H1 (cell line): ENCODE data around the gene PRKD1. TPM values are rescaled to one million over a fixed set of nuclear protein-coding genes. Genes with fewer than 3 reads are reported as not detected.

ENCODE experiments used
- CTCF ChIA-PET: fragments of 300-600 bp; sonication (Branson Sonifier 250); formaldehyde crosslinking; loops from one replicate; lab custom pipeline; 2021; ENCODE audit not compliant: partially characterized antibody; lab: Charles Lee
- POLR2A ChIA-PET: fragments of 300-600 bp; sonication (Branson Sonifier 250); formaldehyde crosslinking; loops from one replicate; lab custom pipeline; 2021; ENCODE audit warnings: inconsistent platforms; ENCODE audit not compliant: partially characterized antibody; lab: Charles Lee
- DNase-seq, 2 experiments: peaks; one replicate each; pipeline versions ENCODE4 v3.0.0 to v3.0.0-alpha.2; 2010 to 2022; ENCODE audit warnings: low spot score in 2 of 2, low read depth in 1 of 2, mixed read lengths in 1 of 2
- FAIRE-seq: peaks from 2 replicates; lab custom pipeline; 2011; peaks lifted over from hg19 to GRCh38; lab: Jason Lieb, UNC
- H2AFZ ChIP-seq: 2 replicates; pipeline ENCODE4 v1.8.1; 2012; ENCODE audit warnings: low read length, inconsistent platforms
- H2AK5ac ChIP-seq: 2 replicates; pipeline ENCODE4 v1.6.1; 2013; ENCODE audit warnings: low read depth, low read length
- H2BK120ac ChIP-seq: replicated peaks from 2 replicates; pipeline ENCODE3; 2013; ENCODE audit warnings: low read depth, low read length, inconsistent platforms
- H2BK12ac ChIP-seq: 2 replicates; pipeline ENCODE4 v1.6.1; 2013; ENCODE audit warnings: low read depth, low read length
- H2BK15ac ChIP-seq: 2 replicates; pipeline ENCODE4 v1.6.1; 2013; ENCODE audit warnings: low read length
- H2BK20ac ChIP-seq: 2 replicates; pipeline ENCODE4 v1.6.1; 2013; ENCODE audit warnings: low read length
- H2BK5ac ChIP-seq: 2 replicates; pipeline ENCODE4 v1.6.1; 2013; ENCODE audit warnings: low read depth, low read length
- H3K14ac ChIP-seq: 2 replicates; pipeline ENCODE4 v1.6.1; 2013; ENCODE audit warnings: inconsistent platforms; ENCODE audit not compliant: insufficient read length
- H3K18ac ChIP-seq: 2 replicates; pipeline ENCODE4 v1.6.1; 2013; ENCODE audit warnings: low read length; ENCODE audit errors: extremely low read depth
- H3K23ac ChIP-seq: 2 replicates; pipeline ENCODE4 v1.6.1; 2013; ENCODE audit warnings: inconsistent platforms; ENCODE audit not compliant: insufficient read length
- H3K23me2 ChIP-seq: 2 replicates; pipeline ENCODE4 v1.6.1; 2013; ENCODE audit warnings: low read depth, low read length
- H3K27ac ChIP-seq: 2 replicates; pipeline ENCODE4 v1.6.1; 2011; ENCODE audit warnings: low read depth, low read length, inconsistent platforms
- H3K27me3 ChIP-seq, 4 experiments: replicated peaks in 1 of 4; 1 replicate in 1 of 4; 2 replicates in 3 of 4; pipeline versions ENCODE4 v1.6.1 to v1.8.1; 2011 to 2013; ENCODE audit warnings: low read length in 3 of 4, mild to moderate bottlenecking in 3 of 4, inconsistent platforms in 2 of 4, mixed read lengths in 2 of 4, moderate library complexity in 1 of 4; ENCODE audit not compliant: control insufficient read depth in 3 of 4, insufficient read depth in 3 of 4; ENCODE audit errors: extremely low read depth in 1 of 4
- H3K36me3 ChIP-seq, 4 experiments: 2 replicates each; pipeline versions ENCODE4 v1.6.1 to v1.8.1; 2011 to 2013; ENCODE audit warnings: mild to moderate bottlenecking in 4 of 4, low read length in 3 of 4, moderate library complexity in 2 of 4, control low read depth in 1 of 4, inconsistent platforms in 1 of 4; ENCODE audit not compliant: insufficient read depth in 4 of 4, control insufficient read depth in 2 of 4
- H3K4ac ChIP-seq: replicated peaks from 2 replicates; pipeline ENCODE3; 2013; ENCODE audit warnings: low read length, low read depth, mixed read lengths, inconsistent platforms; ENCODE audit not compliant: insufficient read length
- H3K4me1 ChIP-seq, 4 experiments: replicated peaks in 1 of 4; 1 replicate in 1 of 4; 2 replicates in 3 of 4; pipeline versions ENCODE4 v1.6.1 to v1.8.1; 2011 to 2013; ENCODE audit warnings: low read length in 3 of 4, inconsistent platforms in 2 of 4, mixed read lengths in 1 of 4; ENCODE audit not compliant: insufficient read depth in 4 of 4, control insufficient read depth in 3 of 4
- H3K4me2 ChIP-seq, 2 experiments: 2 replicates each; pipeline versions ENCODE4 v1.6.1 to v1.8.1; 2011 to 2013; ENCODE audit warnings: low read depth in 2 of 2, low read length in 2 of 2, control low read depth in 1 of 2, inconsistent platforms in 1 of 2, mild to moderate bottlenecking in 1 of 2; ENCODE audit not compliant: insufficient read depth in 1 of 2
- H3K4me3 ChIP-seq, 4 experiments: fragments of 200-600, 300-600 bp in 1 of 4; sonication (generic), shearing (Covaris generic), sonication (Bioruptor Twin) in 1 of 4; 2 replicates each; pipeline versions ENCODE4 v1.5.1 to v1.8.1; 2011 to 2016; ENCODE audit warnings: low read length in 4 of 4, low read depth in 3 of 4, control low read depth in 2 of 4, inconsistent platforms in 2 of 4, mild to moderate bottlenecking in 2 of 4, mixed read lengths in 1 of 4, moderate library complexity in 1 of 4; ENCODE audit not compliant: insufficient read depth in 2 of 4; ENCODE audit errors: extremely low read depth in 1 of 4
- H3K56ac ChIP-seq: replicated peaks from 2 replicates; pipeline ENCODE3; 2013; ENCODE audit warnings: low read depth, mild to moderate bottlenecking, mixed read lengths, low read length, inconsistent platforms; ENCODE audit not compliant: insufficient read length
- H3K79me1 ChIP-seq: 2 replicates; pipeline ENCODE4 v1.6.1; 2013; ENCODE audit warnings: low read depth, low read length, control low read depth
- H3K79me2 ChIP-seq, 2 experiments: 2 replicates each; pipeline versions ENCODE4 v1.6.1 to v1.8.1; 2012 to 2013; ENCODE audit warnings: low read length in 2 of 2, mild to moderate bottlenecking in 2 of 2, inconsistent platforms in 1 of 2; ENCODE audit not compliant: insufficient read depth in 2 of 2, control insufficient read depth in 1 of 2
- H3K9ac ChIP-seq, 4 experiments: replicated peaks in 1 of 4; 1 replicate in 1 of 4; 2 replicates in 3 of 4; pipeline versions ENCODE4 v1.6.1 to v1.8.1; 2011 to 2013; ENCODE audit warnings: low read depth in 3 of 4, low read length in 3 of 4, control low read depth in 2 of 4, mild to moderate bottlenecking in 2 of 4, moderate library complexity in 2 of 4, inconsistent platforms in 1 of 4; ENCODE audit errors: extremely low read depth in 1 of 4
- H3K9me3 ChIP-seq, 2 experiments: 2 replicates each; pipeline versions ENCODE4 v1.6.1 to v1.8.1; 2012 to 2013; ENCODE audit warnings: mild to moderate bottlenecking in 2 of 2, moderate library complexity in 2 of 2, control low read depth in 1 of 2, inconsistent platforms in 1 of 2, low read depth in 1 of 2, low read length in 1 of 2, mixed read lengths in 1 of 2; ENCODE audit not compliant: insufficient read depth in 2 of 2
- H4K20me1 ChIP-seq, 2 experiments: replicated peaks in 1 of 2; 2 replicates each; pipeline versions ENCODE3 to v1.8.1; 2011 to 2013; ENCODE audit warnings: inconsistent platforms in 2 of 2, low read length in 2 of 2, mild to moderate bottlenecking in 1 of 2; ENCODE audit not compliant: insufficient read depth in 2 of 2, control insufficient read depth in 1 of 2
- H4K5ac ChIP-seq: 2 replicates; pipeline ENCODE4 v1.6.1; 2013; ENCODE audit warnings: low read length, low read depth, mixed read lengths, inconsistent platforms; ENCODE audit not compliant: insufficient read length
- H4K8ac ChIP-seq: 2 replicates; pipeline ENCODE4 v1.8.0; 2013; ENCODE audit warnings: mild to moderate bottlenecking, moderate library complexity, low read length, inconsistent platforms; ENCODE audit not compliant: insufficient read depth; ENCODE audit errors: extremely low read depth
- H4K91ac ChIP-seq: replicated peaks from 2 replicates; pipeline ENCODE3; 2013; ENCODE audit warnings: low read length, mixed read lengths, inconsistent platforms; ENCODE audit not compliant: insufficient read length
- CTCF ChIP-seq, 3 experiments: IDR thresholded peaks; 1 replicate in 2 of 3; 2 replicates in 1 of 3; pipeline versions ENCODE4 v1.5.1 to v1.6.1; 2011; ENCODE audit warnings: low read length in 3 of 3, mild to moderate bottlenecking in 3 of 3, inconsistent platforms in 2 of 3, low read depth in 1 of 3, moderate library complexity in 1 of 3; ENCODE audit not compliant: insufficient read depth in 1 of 3; ENCODE audit errors: control extremely low read depth in 1 of 3
- KDM1A ChIP-seq: fragments of 200-600, 300-600 bp; sonication (generic); IDR thresholded peaks from 2 replicates; pipeline ENCODE4 v1.7.1; 2016; ENCODE audit warnings: mild to moderate bottlenecking, low read length, borderline replicate concordance
- POLR2AphosphoS5 ChIP-seq: IDR thresholded peaks from 2 replicates; pipeline ENCODE4 v1.6.1; 2011; ENCODE audit warnings: low read depth, low read length
- TCF12 ChIP-seq: IDR thresholded peaks from 2 replicates; pipeline ENCODE4 v1.6.1; 2011; ENCODE audit warnings: low read depth, mild to moderate bottlenecking, low read length
- USF2 ChIP-seq: IDR thresholded peaks from 2 replicates; pipeline ENCODE4 v1.6.1; 2011; ENCODE audit warnings: low read length, improper control_type of control experiment
- WGBS, 2 experiments: shearing (Covaris generic) in 1 of 2; methylation state at CpG; one replicate each; pipeline versions ENCODE4 v1.1.6 to v1.1.7; 2013 to 2015; ENCODE audit warnings: low lambda C conversion rate in 2 of 2, mixed read lengths in 2 of 2, inconsistent platforms in 1 of 2, low coverage in 1 of 2, missing lambda C conversion rate in 1 of 2; ENCODE audit not compliant: insufficient replicate concordance in 2 of 2, insufficient coverage in 1 of 2, insufficient read length in 1 of 2; ENCODE audit errors: extremely low coverage in 1 of 2, missing lambda C conversion rate in 1 of 2; 5-methylcytosine and 5-hydroxymethylcytosine counted together
- polyA plus RNA-seq, 7 experiments: library from polyadenylated mRNA; depleted of rRNA in 3 of 7; stranded (reverse) in 5 of 7; unstranded in 2 of 7; fragments of >200 nt in 5 of 7; fragments of 200-250 nt in 2 of 7; gene quantifications; 1 replicate in 5 of 7; 2 replicates in 1 of 7; 4 replicates in 1 of 7; pipeline versions ENCODE4 v1.2.1 to v1.2.3, GENCODE V29; 2011 to 2013; ENCODE audit warnings: missing spikeins in 2 of 7, mixed read lengths in 2 of 7
- total RNA-seq: library from RNA; stranded (reverse); fragmentation: NEBNext Ultra II Directional; extraction: Animal tissue kit (Norgen Biotek cat#: 25700); gene quantifications from 2 replicates; pipeline ENCODE4 v1.2.1, GENCODE V29; 2021

Gene PRKD1
- total and polyA plus RNA-seq, 2 of the 8 experiments (the other 6 are each of a cell fraction or from before 2014, with no cell fraction given): 3.6 to 6.8 TPM

GRCh38 chr14:29838752-29839151 is 88.9 kb downstream of the PRKD1 start:
- 92% methylated on average over 2 of the region's 2 CpGs; no CpG with 5 or more reads in 1 of the 2 experiments for WGBS, 2 experiments
- Histone ChIP-seq H3K23ac (no peak overlapping the region), H3K4me2 (no peak overlapping the region), H4K8ac (no peak overlapping the region), H3K9ac (no peak overlapping the region), H2BK15ac (no peak overlapping the region), H3K4me3 (no peak overlapping the region), H3K56ac (no peak overlapping the region), H2BK12ac (no peak overlapping the region), H4K20me1 (no peaks in the 10 kb centered on the region), H3K79me2 (no peaks in the 10 kb centered on the region), H3K23me2 (no peaks in the 10 kb centered on the region), H3K4me1 (no peaks in the 10 kb centered on the region), H2BK20ac (no peak overlapping the region), H2BK120ac (no peak overlapping the region), H3K18ac (no peak overlapping the region), H2BK5ac (no peak overlapping the region), H3K14ac (no peak overlapping the region), H2AFZ (no peak overlapping the region), H3K27ac (no peak overlapping the region), H2AK5ac (no peak overlapping the region), H3K9me3 (peaks cover 27 to 28% of the 10 kb centered on the region in 2 experiments), H3K36me3 (no peaks in the 10 kb centered on the region; a peak in 3 of 8 replicates), H3K79me1 (no peaks in the 10 kb centered on the region), H4K5ac (no peak overlapping the region), H3K27me3 (no peaks in the 10 kb centered on the region), H3K4ac (no peak overlapping the region), H4K91ac (no peak overlapping the region)
- no peak for DNase-seq
- CTCF ChIA-PET: no interaction called here
- no peak for TF ChIP-seq KDM1A
- TF ChIP-seq POLR2AphosphoS5: no peak
- TF ChIP-seq CTCF (IDR thresholded peaks at IDR 0.05; ENCODE audit: control extremely low read depth in 1 of 3, insufficient read depth in 1 of 3, low read depth in 1 of 3, low read length in 3 of 3): no peak
- no peak for TF ChIP-seq TCF12
- no peak for TF ChIP-seq USF2
- no peak for FAIRE-seq
- POLR2A ChIA-PET: no interaction called here
